GM12874 (cell line): Measurements from ENCODE around the gene EMSY.

Source experiments
- CTCF ChIP-seq: IDR thresholded peaks from 2 replicates; pipeline ENCODE4 v1.5.1; 2011; ENCODE audit warnings: low read depth, mild to moderate bottlenecking, control low read depth, low read length, moderate library complexity; ENCODE audit not compliant: insufficient read depth

Gene EMSY

GRCh38 chr11:76491644-76492043 is 46.8 kb downstream of the EMSY start:
- no peak for TF ChIP-seq CTCF

GRCh38 chr11:76493040-76493439 is 48.2 kb downstream of the EMSY start:
- no peak for TF ChIP-seq CTCF

- no peak for TF ChIP-seq CTCF
Measured at GRCh38 chr11:76493626-76494539, 49.1 kb downstream of the EMSY start.

- no peak for TF ChIP-seq CTCF
Measured at GRCh38 chr11:76495019-76495418, 50.2 kb downstream of the EMSY start.

GRCh38 chr11:76496174-76496573 is 51.4 kb downstream of the EMSY start:
- TF ChIP-seq CTCF: no peak

GRCh38 chr11:76501526-76502202 is 56.8 kb downstream of the EMSY start:
- no peak for TF ChIP-seq CTCF

- TF ChIP-seq CTCF: no peak
Measured at GRCh38 chr11:76506833-76507232, 62.0 kb downstream of the EMSY start.
